Loucy (cell line): ENCODE results near the gene SFXN5.
"Not testable (repeated sequence)": the region's sequence is repeated elsewhere in the genome, so short reads cannot be mapped to it uniquely, and the experiment has no call there.

Experiments
- H2AFZ ChIP-seq: fragments of 200-600 bp; sonication (generic); 2 replicates; pipeline ENCODE4 v1.6.0; 2016; ENCODE audit warnings: antibody characterized with exemption, mild to moderate bottlenecking, low read length, moderate library complexity
- H3F3A ChIP-seq: fragments of 200-600 bp; 2 replicates; pipeline ENCODE4 v1.6.0; 2016; ENCODE audit warnings: antibody characterized with exemption, low read depth, mild to moderate bottlenecking
- H3K27me3 ChIP-seq: fragments of 200-600 bp; sonication (generic); 2 replicates; pipeline ENCODE4 v1.6.1; 2014; ENCODE audit warnings: low read length, mild to moderate bottlenecking; ENCODE audit not compliant: insufficient read depth, poor library complexity, severe bottlenecking
- H3K36me3 ChIP-seq: fragments of 200-600 bp; sonication (generic); 2 replicates; pipeline ENCODE4 v1.6.1; 2016; ENCODE audit warnings: low read length; ENCODE audit not compliant: insufficient read depth
- H3K4me1 ChIP-seq: fragments of 200-600 bp; sonication (generic); 2 replicates; pipeline ENCODE4 v1.5.1; 2014; ENCODE audit warnings: low read length, mild to moderate bottlenecking; ENCODE audit not compliant: insufficient read depth, poor library complexity, severe bottlenecking
- H3K4me2 ChIP-seq: fragments of 200-600 bp; sonication (generic); 2 replicates; pipeline ENCODE4 v1.6.0; 2014; ENCODE audit warnings: antibody characterized with exemption, low read length, low read depth, mild to moderate bottlenecking; ENCODE audit not compliant: poor library complexity, severe bottlenecking
- H3K4me3 ChIP-seq: fragments of 200-600 bp; sonication (generic); 2 replicates; pipeline ENCODE4 v1.5.1; 2014; ENCODE audit warnings: low read length, mild to moderate bottlenecking, mixed read lengths; ENCODE audit not compliant: poor library complexity, severe bottlenecking
- H3K79me2 ChIP-seq: fragments of 200-600 bp; sonication (generic); 2 replicates; pipeline ENCODE4 v1.6.1; 2014; ENCODE audit warnings: low read length; ENCODE audit not compliant: insufficient read depth
- H3K9ac ChIP-seq: fragments of 200-600 bp; sonication (generic); 2 replicates; pipeline ENCODE4 v1.6.0; 2014; ENCODE audit warnings: mild to moderate bottlenecking, low read depth, low read length, moderate library complexity; ENCODE audit not compliant: poor library complexity, severe bottlenecking
- H3K9me2 ChIP-seq: fragments of 200-600 bp; sonication (generic); replicated peaks from 2 replicates; pipeline ENCODE4 v1.6.1; 2016; ENCODE audit warnings: low read depth, low read length, mixed read lengths
- H3K9me3 ChIP-seq: fragments of 200-600 bp; sonication (generic); 2 replicates; pipeline ENCODE4 v1.6.1; 2014; ENCODE audit warnings: mild to moderate bottlenecking, antibody characterized with exemption, low read length, low read depth; ENCODE audit not compliant: insufficient read depth
- H4K20me1 ChIP-seq: fragments of 200-600 bp; sonication (generic); 2 replicates; pipeline ENCODE4 v1.6.0; 2014; ENCODE audit warnings: antibody characterized with exemption, low read length, mild to moderate bottlenecking; ENCODE audit not compliant: insufficient read depth, poor library complexity, severe bottlenecking
- CTCF ChIP-seq: fragments of 200-600 bp; sonication (generic); conservative IDR thresholded peaks from 2 replicates; pipeline ENCODE4 v1.5.1; 2014; ENCODE audit warnings: mild to moderate bottlenecking, antibody characterized with exemption, low read length
- EZH2phosphoT487 ChIP-seq: fragments of 200-600 bp; IDR thresholded peaks from 2 replicates; pipeline ENCODE4 v1.6.1; 2018; ENCODE audit warnings: antibody characterized with exemption, mild to moderate bottlenecking, moderate library complexity, borderline replicate concordance

Gene SFXN5

DNA sequence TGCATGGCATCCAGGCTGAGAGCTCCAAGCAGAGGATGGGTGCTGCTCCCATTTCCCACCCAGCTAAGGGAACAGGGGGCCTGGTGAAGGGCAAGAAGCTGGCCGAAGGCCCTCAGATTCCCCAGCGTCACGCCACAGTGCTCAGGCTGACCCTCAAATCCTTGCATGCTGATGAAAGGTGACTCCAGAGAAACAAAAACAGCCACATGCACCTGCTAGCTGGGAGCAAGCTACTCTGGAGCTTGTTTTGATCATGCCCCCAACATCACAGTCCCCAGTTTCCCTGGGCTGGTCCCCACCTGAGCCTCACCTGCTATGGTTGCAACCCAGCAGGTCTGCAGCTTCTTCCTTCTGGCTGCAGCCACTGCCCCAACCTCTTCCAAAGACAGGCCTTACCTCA, 28.0 kb upstream of the SFXN5 start:
- Histone ChIP-seq H3F3A (no peaks in the 10 kb centered on the region), H3K4me3 (no peak overlapping the region), H3K27me3 (no peaks in the 10 kb centered on the region), H2AFZ (no peak overlapping the region), H3K79me2 (peaks cover 3% of the 10 kb centered on the region; the same call in 1 of the 2 replicates), H3K4me1 (peaks cover 27% of the 10 kb centered on the region), H3K9me3 (no peaks in the 10 kb centered on the region), H3K9me2 (no peaks in the 10 kb centered on the region), H3K36me3 (no peaks in the 10 kb centered on the region), H3K9ac (no peak overlapping the region), H3K4me2 (no peak overlapping the region), H4K20me1 (no peaks in the 10 kb centered on the region)
- TF ChIP-seq EZH2phosphoT487 (no peak), CTCF (no peak)

GRCh38 chr2:73095910-73096309, 24.4 kb upstream of the SFXN5 start:
- Histone ChIP-seq H3K27me3 (no peaks in the 10 kb centered on the region), H3F3A (no peaks in the 10 kb centered on the region), H3K9ac (no peak overlapping the region), H3K9me2 (no peaks in the 10 kb centered on the region), H3K4me3 (no peak overlapping the region), H3K4me2 (no peak overlapping the region), H2AFZ (no peak overlapping the region), H4K20me1 (no peaks in the 10 kb centered on the region), H3K9me3 (no peaks in the 10 kb centered on the region), H3K36me3 (no peaks in the 10 kb centered on the region), H3K79me2 (peaks cover 3% of the 10 kb centered on the region; the same call in 1 of the 2 replicates), H3K4me1 (peaks cover 14% of the 10 kb centered on the region)
- TF ChIP-seq CTCF (no peak), EZH2phosphoT487 (no peak)

GRCh38 chr2:73093601-73094218, 22.2 kb upstream of the SFXN5 start:
- H3K4me3 ChIP-seq, H2AFZ ChIP-seq, H3F3A ChIP-seq, H3K79me2 ChIP-seq, H3K9me3 ChIP-seq, H3K9ac ChIP-seq, H3K9me2 ChIP-seq, H3K36me3 ChIP-seq, H3K4me1 ChIP-seq, H3K27me3 ChIP-seq, H3K4me2 ChIP-seq, H4K20me1 ChIP-seq: not testable (repeated sequence)

GRCh38 chr2:73092146-73092783, 20.8 kb upstream of the SFXN5 start:
- Histone ChIP-seq H3K79me2 (no peaks in the 10 kb centered on the region), H2AFZ (no peak overlapping the region), H3K4me1 (peaks cover 10% of the 10 kb centered on the region), H3K27me3 (no peaks in the 10 kb centered on the region), H3K9me3 (no peaks in the 10 kb centered on the region), H3K4me3 (no peak overlapping the region), H3K4me2 (no peak overlapping the region), H3K9ac (peak overlapping the region; percentile 32), H3F3A (no peaks in the 10 kb centered on the region), H3K36me3 (peaks cover 9% of the 10 kb centered on the region; the same call in 1 of the 2 replicates), H4K20me1 (no peaks in the 10 kb centered on the region), H3K9me2 (no peaks in the 10 kb centered on the region)
- TF ChIP-seq CTCF (no peak), EZH2phosphoT487 (no peak)
